DMS53 treated with DMSO at 0.1 percent for 48 hours (cell line): ENCODE measurements around the gene GAS7.

Experiments
- DNase-seq: peaks from one replicate; lab custom pipeline; 2025; ENCODE audit not compliant: unreplicated experiment; lab: John Stamatoyannopoulos, UW

The GAS7 gene

DNA sequence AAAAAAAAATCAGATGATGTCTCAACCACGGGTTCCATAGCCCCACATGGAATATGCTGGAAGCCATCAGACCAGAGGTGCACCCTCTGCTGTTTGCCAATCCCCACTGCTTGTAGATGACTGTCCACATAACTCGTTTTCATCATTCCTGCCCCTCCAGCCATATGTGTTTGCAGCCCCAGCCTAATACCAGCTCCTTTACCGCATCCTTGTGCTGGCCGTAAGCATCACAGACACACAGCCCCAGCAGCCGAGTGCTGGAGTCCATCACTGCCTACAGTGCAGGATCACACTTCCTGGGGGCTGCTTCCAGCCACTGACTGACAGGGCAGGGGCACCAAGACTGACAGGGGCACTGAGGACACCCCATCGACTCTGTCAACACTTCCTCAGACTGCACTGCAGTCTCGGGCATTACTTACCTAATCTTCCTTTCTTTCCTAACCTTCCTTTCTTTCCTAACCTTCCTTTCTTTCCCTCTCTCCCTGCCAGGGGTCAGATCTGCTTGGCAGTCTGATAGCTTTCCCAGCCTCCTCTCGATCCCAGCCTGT lies 298.3 kb downstream of the GAS7 start:
- DNase-seq = no peak

DNA sequence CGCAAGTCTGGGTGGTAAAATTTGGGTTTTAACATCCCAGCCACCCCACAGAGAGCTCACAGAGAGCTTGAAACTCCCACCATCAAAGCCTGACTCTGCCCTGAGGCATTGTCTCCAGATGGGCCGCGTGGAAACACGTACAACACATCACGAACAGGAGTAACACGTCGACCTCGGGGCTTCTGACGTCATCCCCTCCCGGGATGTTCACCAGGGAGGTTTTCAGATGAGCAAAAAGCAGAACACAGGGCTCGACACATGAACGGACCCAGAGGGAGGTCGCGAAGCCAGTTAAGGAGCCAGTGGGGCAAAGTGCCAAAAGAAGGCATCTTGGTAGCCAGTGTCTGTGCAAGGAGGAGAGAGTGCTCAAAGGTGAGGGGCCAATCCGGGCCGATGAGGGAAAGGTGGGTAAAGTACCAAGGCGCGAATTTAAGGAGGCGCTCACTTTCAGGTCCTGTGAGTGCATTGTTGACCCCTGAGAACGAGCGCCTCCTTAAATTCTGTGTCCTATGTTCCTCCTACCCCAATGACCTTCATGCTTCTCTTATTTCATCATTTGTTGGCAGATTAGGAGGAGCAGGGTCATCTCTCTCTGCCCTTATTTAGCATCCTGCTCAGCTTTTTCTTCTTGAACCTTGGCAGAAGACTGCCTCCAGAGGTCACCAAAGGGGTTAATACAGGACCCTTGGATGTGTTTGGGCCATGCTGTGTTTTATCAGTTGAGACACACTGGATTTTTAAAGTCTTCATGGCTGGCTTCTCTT lies 298.9 kb downstream of the GAS7 start:
- DNase-seq = no peak

DNA sequence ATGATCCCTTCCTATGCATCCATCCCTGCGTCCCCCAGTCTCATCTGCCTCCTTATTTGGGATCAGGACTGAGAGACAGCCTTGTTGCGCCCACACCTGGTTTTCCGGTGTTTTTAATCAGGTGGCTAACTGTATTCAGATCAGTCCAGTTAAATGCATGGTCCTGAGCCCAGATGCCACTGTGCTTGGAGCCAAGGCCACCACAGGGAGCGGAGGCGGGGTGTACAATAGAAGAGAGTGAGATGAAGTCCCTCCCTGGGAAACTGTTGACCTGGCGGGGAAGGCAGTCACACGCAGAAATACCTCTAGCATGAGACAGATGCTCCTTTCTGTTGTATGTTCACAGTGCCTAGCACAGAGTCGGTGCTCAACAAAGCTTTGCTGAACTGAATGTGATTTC lies 299.6 kb downstream of the GAS7 start:
- DNase-seq = no peak

GRCh38 chr17:9897372-9897968 lies 300.9 kb downstream of the GAS7 start:
- DNase-seq = no peak

DNA sequence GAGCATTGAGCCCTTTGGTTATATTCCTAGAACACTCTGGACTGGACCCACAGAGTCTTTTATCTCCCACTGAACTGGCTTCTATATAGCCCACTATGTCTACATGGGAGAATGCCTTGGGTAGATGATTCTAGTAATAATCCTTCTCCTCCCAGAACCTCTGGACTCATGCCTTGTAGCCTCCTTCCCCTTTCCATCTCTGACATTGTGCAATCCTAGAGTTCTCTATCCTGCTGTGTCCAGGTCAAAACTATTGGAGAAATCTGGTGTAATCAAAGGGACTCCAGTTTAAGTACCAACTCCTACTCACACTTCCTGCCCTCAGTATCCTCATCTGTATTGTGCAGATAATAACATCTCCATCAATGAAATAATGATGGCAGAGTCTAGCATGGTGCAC lies 302.5 kb downstream of the GAS7 start:
- DNase-seq = no peak

GRCh38 chr17:9894231-9894630 lies 304.2 kb downstream of the GAS7 start:
- DNase-seq = no peak

DNA sequence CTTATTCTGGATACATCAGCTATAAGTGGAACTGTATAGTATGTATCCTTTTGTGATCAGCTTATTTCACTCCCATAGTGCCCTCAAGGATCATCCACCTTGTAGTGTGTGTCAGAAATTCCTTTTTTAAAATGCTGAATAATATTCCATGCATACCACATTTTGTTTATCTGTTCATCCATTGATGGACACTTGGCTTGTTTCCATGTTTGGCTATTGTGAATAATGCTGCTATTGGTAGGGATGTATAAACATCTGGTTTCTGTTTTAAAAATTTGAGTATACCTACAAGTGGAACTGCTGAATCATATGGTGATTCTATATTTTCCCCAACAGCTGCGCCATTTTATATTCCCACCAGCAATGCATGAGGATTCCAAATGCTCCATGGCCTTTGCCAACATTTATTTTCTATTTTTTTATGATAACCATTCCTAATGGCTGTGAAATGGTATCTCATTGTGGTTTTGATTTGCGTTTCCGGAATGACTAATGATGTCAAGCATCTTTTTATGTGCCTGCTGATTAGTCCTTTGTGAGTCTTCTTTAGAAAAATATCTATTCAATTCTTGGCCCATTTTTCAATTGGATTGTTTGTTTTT lies 304.9 kb downstream of the GAS7 start:
- no peak for DNase-seq

DNA sequence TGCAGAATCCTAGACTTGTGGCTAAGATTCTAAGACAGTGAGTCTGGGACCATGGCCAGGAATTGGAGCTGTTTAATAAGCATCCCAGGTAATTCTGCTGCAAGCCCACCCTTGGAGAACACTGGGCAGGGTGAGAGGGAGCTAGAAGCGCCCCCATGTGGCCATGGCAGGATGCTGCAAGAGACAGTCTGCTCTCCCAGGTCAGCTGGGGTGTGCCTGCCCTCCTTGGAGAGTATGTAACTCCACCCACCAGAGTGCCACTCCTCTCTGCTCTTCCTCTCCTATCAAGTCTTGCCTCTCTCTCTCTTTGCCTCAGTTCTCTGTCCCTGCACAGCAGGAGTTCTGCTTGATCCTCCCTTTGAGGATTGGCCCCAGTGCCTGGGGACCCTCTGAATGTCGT lies 308.3 kb downstream of the GAS7 start:
- no peak for DNase-seq

GRCh38 chr17:9887508-9887907 lies 310.9 kb downstream of the GAS7 start:
- DNase-seq = no peak

DNA sequence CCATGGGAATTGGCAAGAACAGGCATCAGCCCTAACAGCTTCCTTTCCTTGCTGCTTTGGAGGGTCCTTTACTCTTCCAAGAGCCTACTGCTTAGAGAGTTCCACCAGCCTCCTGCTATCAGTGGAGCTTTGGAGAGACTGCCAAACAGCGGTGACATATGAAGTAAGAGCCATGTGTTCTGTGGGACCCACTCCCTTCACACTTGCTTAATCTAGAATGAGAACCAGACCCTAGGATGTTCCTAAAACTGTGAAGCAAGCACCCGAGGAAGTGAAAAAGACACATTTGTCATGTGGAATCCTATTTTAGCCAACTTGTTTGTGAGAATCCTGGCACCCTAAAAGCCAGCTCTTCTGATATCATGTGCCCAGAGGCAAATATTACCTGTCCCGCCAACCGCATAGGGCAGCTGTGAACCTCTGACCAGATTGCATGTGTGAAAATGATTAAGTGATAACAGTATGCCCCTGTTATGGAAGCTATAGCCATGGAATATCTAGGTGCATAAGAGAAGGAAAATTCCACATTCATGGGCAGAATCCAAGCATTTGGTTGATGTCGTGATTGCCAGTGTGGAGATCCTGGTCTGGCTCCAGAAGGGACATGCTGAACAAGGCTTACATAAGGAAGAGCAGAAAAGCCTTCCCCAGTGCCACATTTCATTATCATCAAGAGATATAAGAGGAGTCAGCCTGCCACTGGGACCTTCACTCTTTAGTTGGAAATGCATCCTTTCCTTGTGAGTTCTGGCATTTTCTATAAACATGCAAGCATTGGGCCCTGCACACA lies 312.1 kb downstream of the GAS7 start:
- no peak for DNase-seq

- no peak for DNase-seq
These were observed 315.0 kb downstream of the GAS7 start for GRCh38 chr17:9883451-9883850.

- DNase-seq = no peak
These were observed 317.8 kb downstream of the GAS7 start for GRCh38 chr17:9880582-9880999.

DNA sequence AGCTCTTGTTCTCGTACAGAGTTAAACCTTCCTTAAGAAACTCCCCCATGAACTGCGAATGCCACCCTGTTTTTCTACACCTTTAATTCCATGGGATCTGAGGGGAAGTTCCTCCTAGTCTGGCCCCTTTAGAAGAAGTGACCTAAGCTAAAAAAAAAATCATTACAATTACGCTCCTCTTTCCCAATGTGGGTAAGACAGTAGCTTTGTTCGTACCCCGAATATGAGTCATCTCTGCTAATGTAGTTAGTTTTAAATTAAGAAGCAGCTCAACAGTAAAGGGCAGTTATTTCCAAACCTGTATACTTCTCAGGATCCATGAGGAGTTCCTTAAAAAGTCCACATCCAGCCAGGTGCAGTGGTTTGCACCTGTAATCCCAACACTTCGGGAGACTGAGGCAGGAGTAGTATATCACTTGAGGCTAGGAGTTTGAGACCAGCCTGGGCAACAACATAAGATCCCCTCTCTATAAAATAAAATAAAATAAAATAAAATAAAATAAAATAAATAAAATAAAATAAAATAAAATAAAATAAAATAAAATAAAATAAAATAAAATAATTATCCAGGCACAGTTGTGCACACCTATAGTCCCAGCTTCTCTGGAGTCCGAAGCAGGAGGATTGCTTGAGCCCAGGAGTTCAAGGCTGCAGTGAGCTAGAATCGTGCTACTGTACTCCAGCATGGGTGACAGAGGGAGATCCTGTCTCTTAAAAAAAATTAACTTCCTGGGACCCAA lies 319.4 kb downstream of the GAS7 start:
- DNase-seq = no peak

GRCh38 chr17:9878356-9878755 lies 320.1 kb downstream of the GAS7 start:
- DNase-seq = no peak

DNA sequence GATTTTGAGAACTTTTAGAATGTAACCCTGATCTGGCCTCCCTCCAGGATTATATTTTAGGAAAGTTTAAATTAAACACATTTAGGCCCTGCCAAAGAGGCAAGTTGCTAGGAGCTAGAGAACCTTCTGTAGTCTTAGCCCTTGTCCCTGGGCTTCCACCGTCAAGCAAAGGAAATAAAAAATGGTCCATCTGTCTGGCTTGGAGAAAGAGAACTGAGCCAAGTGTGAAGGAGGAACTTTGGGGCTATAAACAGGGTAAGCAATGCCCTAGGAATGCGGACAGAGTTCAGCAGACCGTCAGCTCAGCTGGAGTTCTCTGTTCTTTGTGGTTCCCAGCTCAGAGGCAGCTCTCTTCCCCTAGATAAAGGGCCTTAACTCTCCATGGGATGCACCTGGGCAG lies 323.0 kb downstream of the GAS7 start:
- DNase-seq = no peak

GRCh38 chr17:9874722-9875121 lies 323.7 kb downstream of the GAS7 start:
- no peak for DNase-seq

GRCh38 chr17:9872852-9873251 lies 325.6 kb downstream of the GAS7 start:
- no peak for DNase-seq

- DNase-seq = no peak
These were observed 329.9 kb downstream of the GAS7 start for GRCh38 chr17:9868552-9868951.

DNA sequence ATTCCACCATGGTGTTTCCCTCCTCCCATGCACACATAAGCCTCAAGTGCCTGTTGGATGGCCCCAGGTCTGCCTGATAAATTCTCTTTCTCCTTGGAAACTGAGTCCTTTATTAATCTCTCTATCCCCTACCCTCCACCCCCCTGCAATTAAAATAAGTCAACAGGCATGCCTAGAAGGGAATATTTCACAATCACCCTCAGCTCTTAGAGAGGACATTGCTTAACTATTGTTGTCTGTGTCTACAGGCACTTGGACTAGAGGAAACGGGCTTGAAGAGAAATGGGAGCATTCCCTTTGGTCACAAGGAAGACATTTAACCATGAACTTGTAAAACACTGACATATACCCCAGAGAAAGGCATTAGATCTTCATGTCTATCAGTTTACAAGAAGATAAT lies 332.8 kb downstream of the GAS7 start:
- DNase-seq = no peak

DNA sequence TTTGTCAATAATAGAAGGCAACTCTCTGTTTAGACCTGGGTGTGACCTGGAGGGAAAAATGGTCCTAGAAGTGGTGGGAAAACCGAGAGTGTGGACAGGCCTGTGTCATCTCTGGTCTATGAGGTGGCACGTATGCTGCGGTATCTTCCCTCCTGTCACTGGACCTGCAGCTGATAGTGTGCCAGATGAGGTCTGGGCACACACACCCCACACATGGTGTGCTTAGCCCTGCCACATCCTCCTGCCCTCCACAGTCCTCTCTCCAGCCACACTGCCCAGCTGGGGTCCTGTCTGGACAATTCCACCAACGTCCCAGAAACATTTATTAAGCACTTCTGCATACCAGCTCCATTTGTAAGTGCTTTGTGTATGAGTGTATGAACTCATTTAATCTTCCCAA lies 335.5 kb downstream of the GAS7 start:
- no peak for DNase-seq

DNA sequence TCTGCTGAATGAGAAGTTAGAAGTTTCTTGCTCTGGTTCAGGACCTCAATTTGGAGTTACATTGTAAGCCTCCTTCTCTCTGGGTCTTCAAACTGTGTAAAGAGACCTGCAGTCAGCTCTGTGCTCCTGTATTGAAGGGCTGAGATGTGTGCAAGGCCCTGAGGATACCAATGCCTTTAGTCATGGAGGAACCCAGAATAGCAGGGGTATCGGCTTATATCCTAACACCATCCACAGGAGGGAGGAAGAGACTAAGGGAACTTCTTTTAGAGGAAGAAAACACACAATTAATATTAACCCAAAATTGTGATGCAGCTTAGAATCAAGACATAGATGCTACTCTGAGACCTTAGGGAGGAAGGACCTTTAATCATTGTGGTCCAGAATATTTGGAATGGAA lies 336.2 kb downstream of the GAS7 start:
- no peak for DNase-seq
